ENCODE results near the gene CXCR6.

CXCR6 gene

DNA sequence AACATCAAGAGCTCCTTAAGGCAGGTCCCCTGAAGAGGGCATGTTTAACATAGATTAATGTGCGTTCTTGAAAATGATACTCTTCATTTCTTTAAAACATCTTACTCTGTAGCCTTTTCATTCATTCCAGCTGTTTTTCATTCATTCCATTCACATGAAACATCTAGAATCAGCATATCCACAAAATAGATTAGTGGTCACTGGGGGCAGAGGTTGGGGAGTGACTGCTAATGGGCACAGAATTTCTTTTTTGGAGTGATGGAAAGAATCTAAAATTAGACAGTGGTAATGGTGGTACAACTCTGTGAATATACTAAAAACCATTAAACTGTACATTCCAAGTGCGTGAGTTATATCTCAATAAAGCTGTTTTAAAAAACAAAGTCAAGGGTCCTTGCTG, 15.4 kb upstream of the CXCR6 start:
- TF ChIP-seq HDGF (IDR thresholded peaks at IDR 0.05; ENCODE audit: borderline replicate concordance) (no peak), ARNT (IDR thresholded peaks at IDR 0.05) (no peak), CTBP1 (IDR thresholded peaks at IDR 0.05; ENCODE audit: borderline replicate concordance) (no peak), FOXM1 (IDR thresholded peaks at IDR 0.05; ENCODE audit: borderline replicate concordance) (no peak), LEF1 (IDR thresholded peaks at IDR 0.05; ENCODE audit: borderline replicate concordance) (no peak), ZNF384 (IDR thresholded peaks at IDR 0.05) (no peak), BHLHE40 (IDR thresholded peaks at IDR 0.05; ENCODE audit: borderline replicate concordance) (no peak), TARDBP (IDR thresholded peaks at IDR 0.05) (no peak), SP1 (IDR thresholded peaks at IDR 0.05) (no peak), L3MBTL2 (conservative IDR thresholded peaks at IDR 0.05) (no peak), FOXA1 (IDR thresholded peaks at IDR 0.05) (no peak), FOXK2 (IDR thresholded peaks at IDR 0.05) (no peak), NFRKB (IDR thresholded peaks at IDR 0.05) (no peak), ELF4 (IDR thresholded peaks at IDR 0.05) (no peak), SUZ12 (IDR thresholded peaks at IDR 0.05) (no peak)
- TF ChIP-seq, protein P1, sequence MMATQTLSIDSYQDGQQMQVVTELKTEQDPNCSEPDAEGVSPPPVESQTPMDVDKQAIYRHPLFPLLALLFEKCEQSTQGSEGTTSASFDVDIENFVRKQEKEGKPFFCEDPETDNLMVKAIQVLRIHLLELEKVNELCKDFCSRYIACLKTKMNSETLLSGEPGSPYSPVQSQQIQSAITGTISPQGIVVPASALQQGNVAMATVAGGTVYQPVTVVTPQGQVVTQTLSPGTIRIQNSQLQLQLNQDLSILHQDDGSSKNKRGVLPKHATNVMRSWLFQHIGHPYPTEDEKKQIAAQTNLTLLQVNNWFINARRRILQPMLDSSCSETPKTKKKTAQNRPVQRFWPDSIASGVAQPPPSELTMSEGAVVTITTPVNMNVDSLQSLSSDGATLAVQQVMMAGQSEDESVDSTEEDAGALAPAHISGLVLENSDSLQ (IDR thresholded peaks at IDR 0.05), result no peak
- ChIA-PET POLR2A (no interaction called here), CTCF (no interaction called here)
- DNase-seq (ENCODE audit: extremely low spot score), result no peak

DNA sequence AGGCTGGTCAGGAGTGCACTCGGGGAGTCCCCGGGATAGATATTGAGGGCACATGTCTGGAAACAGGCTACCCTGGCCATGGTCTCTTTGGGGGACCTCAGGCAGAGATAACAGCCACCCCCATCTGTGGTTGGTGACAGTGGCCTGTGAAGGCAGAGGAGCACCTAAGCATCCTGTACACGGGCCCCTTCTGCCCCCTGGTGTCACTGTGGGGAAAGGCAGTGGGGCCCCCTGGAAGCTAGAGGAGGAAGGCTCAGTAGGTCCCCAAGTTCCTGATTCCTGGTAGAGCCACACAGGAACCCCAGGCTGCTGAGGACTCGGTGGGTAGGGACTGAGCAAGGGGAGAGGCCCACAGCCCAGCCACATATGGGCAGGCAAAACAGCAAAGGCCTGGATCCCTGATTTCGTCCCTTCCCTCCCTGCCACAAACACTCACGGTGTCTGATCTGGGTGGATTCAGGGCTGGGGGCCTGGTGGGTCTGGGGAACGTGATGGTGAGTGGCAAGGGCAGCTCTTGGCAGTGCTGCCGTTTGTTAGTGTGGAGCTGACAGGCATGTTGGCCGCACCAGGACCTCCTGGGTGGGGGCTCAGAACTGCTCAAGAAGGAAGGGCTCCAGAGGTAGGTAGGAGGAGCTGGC, 14.1 kb upstream of the CXCR6 start:
- ChIA-PET CTCF (interaction anchor here (0.6 to 1.3 kb wide), 2 partner anchors 16 to 167 kb away, joined by 3 to 6 read pairs; no protein-coding TSS in a partner anchor), POLR2A (no interaction called here)
- DNase-seq (ENCODE audit: extremely low spot score), result peak; percentile 56
- no peak for TF ChIP-seq BHLHE40 (IDR thresholded peaks at IDR 0.05; ENCODE audit: borderline replicate concordance)
- no peak for TF ChIP-seq SUZ12 (IDR thresholded peaks at IDR 0.05)
- no peak for TF ChIP-seq TARDBP (IDR thresholded peaks at IDR 0.05)
- no peak for TF ChIP-seq L3MBTL2 (conservative IDR thresholded peaks at IDR 0.05)
- no peak for TF ChIP-seq ARNT (IDR thresholded peaks at IDR 0.05)
- TF ChIP-seq ELF4 (IDR thresholded peaks at IDR 0.05), result no peak
- TF ChIP-seq HDGF (IDR thresholded peaks at IDR 0.05; ENCODE audit: borderline replicate concordance), result no peak
- no peak for TF ChIP-seq CTBP1 (IDR thresholded peaks at IDR 0.05; ENCODE audit: borderline replicate concordance)
- TF ChIP-seq LEF1 (IDR thresholded peaks at IDR 0.05; ENCODE audit: borderline replicate concordance), result no peak
- TF ChIP-seq FOXK2 (IDR thresholded peaks at IDR 0.05), result no peak

DNA sequence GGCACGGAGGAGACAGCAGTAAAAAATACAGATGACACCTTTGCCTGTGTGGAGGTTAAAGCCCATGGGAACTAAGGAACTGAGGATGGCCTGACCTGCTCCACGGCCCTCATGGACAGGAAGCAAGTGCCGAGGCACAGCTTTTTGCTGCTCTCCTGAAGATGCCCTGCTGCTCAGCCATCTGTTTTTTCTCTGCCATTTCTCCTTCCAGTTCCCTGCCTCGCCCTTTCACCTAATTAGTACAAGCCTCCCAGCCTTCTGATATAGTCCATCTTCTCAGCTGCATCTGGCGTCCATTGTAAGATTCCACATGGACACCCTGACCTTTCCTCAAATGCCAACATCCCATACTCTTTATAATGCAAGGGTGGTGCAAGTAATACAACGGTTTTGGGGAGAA, 11.8 kb upstream of the CXCR6 start:
- CTCF ChIA-PET, result no interaction called here
- no peak for DNase-seq (ENCODE audit: extremely low spot score)
- POLR2A ChIA-PET, result no interaction called here
- TF ChIP-seq, protein P1 (IDR thresholded peaks at IDR 0.05), result no peak
- TF ChIP-seq BHLHE40 (IDR thresholded peaks at IDR 0.05; ENCODE audit: borderline replicate concordance) (no peak), FOXM1 (IDR thresholded peaks at IDR 0.05; ENCODE audit: borderline replicate concordance) (no peak), CTBP1 (IDR thresholded peaks at IDR 0.05; ENCODE audit: borderline replicate concordance) (no peak), ELF4 (IDR thresholded peaks at IDR 0.05) (no peak), FOXK2 (IDR thresholded peaks at IDR 0.05) (no peak), HDGF (IDR thresholded peaks at IDR 0.05; ENCODE audit: borderline replicate concordance) (no peak), ZNF384 (IDR thresholded peaks at IDR 0.05) (no peak), FOXA1 (IDR thresholded peaks at IDR 0.05) (no peak), L3MBTL2 (conservative IDR thresholded peaks at IDR 0.05) (no peak), SP1 (IDR thresholded peaks at IDR 0.05) (no peak)

DNA sequence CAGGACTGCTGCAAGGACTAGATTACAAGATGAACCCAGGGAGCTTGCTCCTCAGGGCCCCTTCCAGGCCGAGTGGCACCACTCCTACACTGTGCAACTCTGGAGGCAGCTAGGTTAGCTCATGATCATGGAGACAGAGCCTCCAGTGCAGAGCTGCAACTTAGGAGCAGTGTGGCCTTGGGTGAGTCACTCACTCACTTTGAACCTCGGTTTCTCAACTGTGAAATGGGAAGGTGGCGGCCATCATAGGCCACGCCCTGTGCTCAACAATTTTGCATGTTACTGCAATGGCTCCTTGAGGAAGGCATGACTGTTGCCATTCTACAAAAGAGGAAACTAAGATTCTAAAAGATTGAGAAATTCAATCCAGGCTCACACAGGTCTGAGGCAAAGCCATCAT, 11.2 kb upstream of the CXCR6 start:
- no peak for DNase-seq (ENCODE audit: extremely low spot score)
- POLR2A ChIA-PET, result no interaction called here
- TF ChIP-seq ELF4 (IDR thresholded peaks at IDR 0.05), result no peak
- CTCF ChIA-PET, result no interaction called here

DNA sequence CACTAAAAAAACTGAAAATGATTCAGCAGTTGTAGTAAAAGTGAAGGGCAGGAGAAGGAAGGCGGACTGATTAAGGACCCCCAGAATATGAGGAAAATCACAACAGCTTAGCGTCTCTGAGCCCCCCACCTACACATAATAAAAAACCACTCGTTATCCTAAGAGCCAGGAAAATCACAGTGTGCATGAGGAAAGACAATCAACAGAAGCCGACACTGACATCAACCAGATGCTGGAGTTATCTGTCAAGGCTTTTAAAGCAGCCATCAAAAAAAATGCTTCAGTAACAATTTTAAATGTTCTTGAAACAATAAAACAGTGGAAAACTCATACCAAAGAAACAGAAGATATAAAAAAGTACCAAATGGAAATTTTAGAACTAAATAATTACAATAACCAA, 9.7 kb upstream of the CXCR6 start:
- POLR2A ChIA-PET, result no interaction called here
- CTCF ChIA-PET, result no interaction called here
- no peak for DNase-seq (ENCODE audit: extremely low spot score)
- TF ChIP-seq ARNT (IDR thresholded peaks at IDR 0.05), result no peak
- no peak for TF ChIP-seq L3MBTL2 (conservative IDR thresholded peaks at IDR 0.05)
- no peak for TF ChIP-seq LEF1 (IDR thresholded peaks at IDR 0.05; ENCODE audit: borderline replicate concordance)
- no peak for TF ChIP-seq FOXK2 (IDR thresholded peaks at IDR 0.05)
- TF ChIP-seq NFRKB (IDR thresholded peaks at IDR 0.05), result no peak
- no peak for TF ChIP-seq ELF4 (IDR thresholded peaks at IDR 0.05)
- TF ChIP-seq, protein P1 (IDR thresholded peaks at IDR 0.05), result no peak
- no peak for TF ChIP-seq TARDBP (IDR thresholded peaks at IDR 0.05)
- no peak for TF ChIP-seq SUZ12 (IDR thresholded peaks at IDR 0.05)
- TF ChIP-seq SP1 (IDR thresholded peaks at IDR 0.05), result no peak

DNA sequence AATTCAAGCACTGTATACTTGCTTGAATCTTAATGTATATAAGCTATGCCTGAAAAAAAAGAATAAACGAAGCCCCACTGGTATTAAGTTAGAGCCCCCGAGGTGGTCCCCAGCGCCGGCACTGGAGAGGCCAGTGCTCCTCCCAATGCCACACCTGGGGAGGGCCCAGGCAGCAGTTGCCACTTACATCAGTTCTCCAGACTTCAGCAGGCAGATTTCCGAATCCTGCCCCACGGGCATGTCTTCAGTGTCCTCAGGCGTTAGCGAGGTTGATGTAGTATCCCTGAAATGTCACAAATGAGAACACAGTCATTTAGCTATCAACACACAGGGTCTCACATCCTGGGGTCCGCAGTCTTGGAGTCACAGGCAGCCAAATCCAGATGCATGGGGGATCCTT, 7.0 kb upstream of the CXCR6 start:
- ChIA-PET POLR2A (no interaction called here), CTCF (no interaction called here)
- TF ChIP-seq LEF1 (IDR thresholded peaks at IDR 0.05; ENCODE audit: borderline replicate concordance) (no peak), ELF4 (IDR thresholded peaks at IDR 0.05) (no peak), ZNF384 (IDR thresholded peaks at IDR 0.05) (no peak), L3MBTL2 (conservative IDR thresholded peaks at IDR 0.05) (no peak), NFRKB (IDR thresholded peaks at IDR 0.05) (no peak), CTBP1 (IDR thresholded peaks at IDR 0.05; ENCODE audit: borderline replicate concordance) (no peak), TARDBP (IDR thresholded peaks at IDR 0.05) (no peak), FOXK2 (IDR thresholded peaks at IDR 0.05) (no peak), SUZ12 (IDR thresholded peaks at IDR 0.05) (no peak), FOXA1 (IDR thresholded peaks at IDR 0.05) (no peak), SP1 (IDR thresholded peaks at IDR 0.05) (no peak), FOXM1 (IDR thresholded peaks at IDR 0.05; ENCODE audit: borderline replicate concordance) (no peak), HDGF (IDR thresholded peaks at IDR 0.05; ENCODE audit: borderline replicate concordance) (no peak), ARNT (IDR thresholded peaks at IDR 0.05) (no peak), BHLHE40 (IDR thresholded peaks at IDR 0.05; ENCODE audit: borderline replicate concordance) (no peak)
- TF ChIP-seq, protein P1 (IDR thresholded peaks at IDR 0.05), result no peak
- no peak for DNase-seq (ENCODE audit: extremely low spot score)

Data from HEK293T (cell line).